Kidney (tissue), 14 donors: ENCODE results near the gene PLTP. TPM values are rescaled to one million over a fixed set of nuclear protein-coding genes. Genes with fewer than 3 reads are reported as not detected.

Experiments
- DNase-seq, 5 donors: peaks; one replicate each; pipeline ENCODE4 v3.0.0-alpha.2; 2013 to 2020
- FAIRE-seq: peaks from 2 replicates; lab custom pipeline; 2012; peaks lifted over from hg19 to GRCh38; lab: Jason Lieb, UNC
- H3K27ac ChIP-seq, 2 donors: one replicate each; pipeline ENCODE4 v1.7.0; 2013; ENCODE audit warnings: low read depth in 2 of 2, low read length in 2 of 2, inconsistent platforms in 1 of 2
- H3K27me3 ChIP-seq: one replicate; pipeline ENCODE4 v1.7.1; 2013; ENCODE audit warnings: low read length, inconsistent platforms; ENCODE audit not compliant: control insufficient read depth, insufficient read depth
- H3K36me3 ChIP-seq, 3 donors: one replicate each; pipeline versions ENCODE4 v1.7.0 to v1.7.1; 2013; ENCODE audit warnings: low read length in 3 of 3, control low read depth in 1 of 3, inconsistent platforms in 1 of 3; ENCODE audit not compliant: insufficient read depth in 3 of 3, control insufficient read depth in 2 of 3
- H3K4me1 ChIP-seq, 3 donors: one replicate each; pipeline versions ENCODE4 v1.7.0 to v1.7.1; 2013; ENCODE audit warnings: low read length in 3 of 3, inconsistent platforms in 1 of 3, low read depth in 1 of 3; ENCODE audit not compliant: control insufficient read depth in 2 of 3, insufficient read depth in 2 of 3
- H3K4me3 ChIP-seq, 3 donors: one replicate each; pipeline versions ENCODE4 v1.7.0 to v1.8.1; 2013; ENCODE audit warnings: low read length in 3 of 3, control low read depth in 1 of 3, inconsistent platforms in 1 of 3
- H3K9ac ChIP-seq, 3 donors: one replicate each; pipeline versions ENCODE4 v1.7.0 to v1.7.1; 2013; ENCODE audit warnings: low read length in 3 of 3, control low read depth in 1 of 3, inconsistent platforms in 1 of 3
- H3K9me3 ChIP-seq, 3 donors: one replicate each; pipeline versions ENCODE4 v1.7.0 to v1.7.1; 2013; ENCODE audit warnings: low read length in 3 of 3, control low read depth in 1 of 3, inconsistent platforms in 1 of 3; ENCODE audit not compliant: control insufficient read depth in 2 of 3, insufficient read depth in 1 of 3
- intact Hi-C: fragments of 100-400 bp; cut with DNase I; formaldehyde crosslinking; loops from one replicate; pipeline ENCODE4 v1.11.1; 2022
- polyA plus RNA-seq: library from polyadenylated mRNA; stranded (reverse); fragments of 350-450 nt; fragmentation: Illumina TruSeq; extraction: RNeasy Lipid Tissue Mini Kit (QIAGEN cat#74804); gene quantifications from one replicate; pipeline ENCODE4 v1.2.3, GENCODE V29; 2014; ENCODE audit warnings: low read depth, low replicate concordance; ENCODE audit not compliant: insufficient read depth
- total RNA-seq: library from RNA; stranded (reverse); fragmentation: NEBNext Ultra II Directional; extraction: Animal tissue kit (Norgen Biotek cat#: 25700); gene quantifications from one replicate; pipeline ENCODE4 v1.2.1, GENCODE V29; 2021
- TF ChIP-seq, protein P1 (sequence below): IDR thresholded peaks from 3 replicates; pipeline ENCODE4 v1.5.1; 2012; ENCODE audit warnings: mild to moderate bottlenecking, moderate library complexity, borderline replicate concordance; ENCODE audit not compliant: insufficient read depth; ENCODE audit errors: extremely low read depth
- donor health status: control.
- donor health status: control.
- donor health status: control.
- donor health status: control.
- donor health status: control.
- donor health status: DM: yes; HTN: yes; CAD: no.
- donor health status: Normal renal cell carcinoma (clear cell type).

The PLTP gene
- total and polyA plus RNA-seq, 2 donors from 2014 or later, result 345 to 790 TPM

DNA sequence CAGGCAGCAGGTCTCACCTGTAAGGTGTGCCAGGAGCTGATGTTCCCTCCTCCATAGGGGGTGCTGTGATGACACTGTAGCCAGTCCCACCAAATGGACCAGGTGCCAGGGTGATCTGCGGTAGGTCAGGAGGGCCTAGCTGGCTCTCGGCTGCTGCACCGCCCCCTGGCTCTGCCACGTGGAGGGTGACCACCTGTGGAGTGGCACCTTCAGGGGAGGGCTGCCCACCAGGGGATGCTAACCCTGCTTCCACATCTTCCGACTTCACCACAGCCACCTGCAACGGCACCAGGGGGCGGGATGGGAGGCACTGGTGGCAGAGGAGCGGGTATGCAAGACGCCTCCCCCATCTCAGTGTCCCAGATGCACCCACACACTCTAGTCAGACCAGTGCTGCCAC is 41.7 kb upstream of the PLTP start:
- Histone ChIP-seq H3K9me3 (no peaks in the 10 kb centered on the region), H3K4me1 (no peaks in the 10 kb centered on the region), H3K9ac (no peak overlapping the region), H3K4me3 (no peak overlapping the region), H3K36me3 (peaks cover 4 to 54% (median 46%) of the 10 kb centered on the region in 3 donors), H3K27me3 (no peaks in the 10 kb centered on the region), H3K27ac (no peak overlapping the region)
- intact Hi-C loops, result no loop called here
- no peak for FAIRE-seq
- DNase-seq, result peak in 2 of 5 donors; percentile 36 to 73
- TF ChIP-seq, protein P1, sequence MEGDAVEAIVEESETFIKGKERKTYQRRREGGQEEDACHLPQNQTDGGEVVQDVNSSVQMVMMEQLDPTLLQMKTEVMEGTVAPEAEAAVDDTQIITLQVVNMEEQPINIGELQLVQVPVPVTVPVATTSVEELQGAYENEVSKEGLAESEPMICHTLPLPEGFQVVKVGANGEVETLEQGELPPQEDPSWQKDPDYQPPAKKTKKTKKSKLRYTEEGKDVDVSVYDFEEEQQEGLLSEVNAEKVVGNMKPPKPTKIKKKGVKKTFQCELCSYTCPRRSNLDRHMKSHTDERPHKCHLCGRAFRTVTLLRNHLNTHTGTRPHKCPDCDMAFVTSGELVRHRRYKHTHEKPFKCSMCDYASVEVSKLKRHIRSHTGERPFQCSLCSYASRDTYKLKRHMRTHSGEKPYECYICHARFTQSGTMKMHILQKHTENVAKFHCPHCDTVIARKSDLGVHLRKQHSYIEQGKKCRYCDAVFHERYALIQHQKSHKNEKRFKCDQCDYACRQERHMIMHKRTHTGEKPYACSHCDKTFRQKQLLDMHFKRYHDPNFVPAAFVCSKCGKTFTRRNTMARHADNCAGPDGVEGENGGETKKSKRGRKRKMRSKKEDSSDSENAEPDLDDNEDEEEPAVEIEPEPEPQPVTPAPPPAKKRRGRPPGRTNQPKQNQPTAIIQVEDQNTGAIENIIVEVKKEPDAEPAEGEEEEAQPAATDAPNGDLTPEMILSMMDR, result no peak

DNA sequence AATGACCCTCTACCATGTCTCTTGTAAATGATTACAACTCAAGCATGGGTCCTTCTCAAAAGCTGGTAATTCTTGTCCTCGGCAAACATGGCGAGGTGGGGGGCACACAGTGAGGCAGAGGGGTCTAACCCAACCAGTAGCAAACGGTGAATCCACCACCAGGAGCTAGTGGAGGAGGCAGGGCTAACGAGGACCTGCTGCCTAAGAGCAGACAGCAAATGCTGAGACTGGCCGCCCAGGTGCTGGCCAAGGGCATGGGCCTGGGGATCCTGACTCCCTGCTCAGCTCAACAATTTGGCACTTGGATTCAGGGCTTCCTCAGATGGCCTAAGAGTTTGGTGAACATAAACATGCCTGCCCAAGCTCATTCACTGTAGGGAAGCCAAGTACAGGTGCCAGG is 40.9 kb upstream of the PLTP start:
- Histone ChIP-seq H3K36me3 (peaks cover 0 to 52% (median 41%) of the 10 kb centered on the region in 3 donors), H3K4me3 (no peak overlapping the region), H3K9me3 (no peaks in the 10 kb centered on the region), H3K4me1 (no peaks in the 10 kb centered on the region), H3K9ac (no peak overlapping the region), H3K27me3 (no peaks in the 10 kb centered on the region), H3K27ac (no peak overlapping the region)
- intact Hi-C loops, result no loop called here
- FAIRE-seq, result no peak
- peak in 1 of 5 donors; percentile 58 for DNase-seq
- TF ChIP-seq, protein P1, result no peak

DNA sequence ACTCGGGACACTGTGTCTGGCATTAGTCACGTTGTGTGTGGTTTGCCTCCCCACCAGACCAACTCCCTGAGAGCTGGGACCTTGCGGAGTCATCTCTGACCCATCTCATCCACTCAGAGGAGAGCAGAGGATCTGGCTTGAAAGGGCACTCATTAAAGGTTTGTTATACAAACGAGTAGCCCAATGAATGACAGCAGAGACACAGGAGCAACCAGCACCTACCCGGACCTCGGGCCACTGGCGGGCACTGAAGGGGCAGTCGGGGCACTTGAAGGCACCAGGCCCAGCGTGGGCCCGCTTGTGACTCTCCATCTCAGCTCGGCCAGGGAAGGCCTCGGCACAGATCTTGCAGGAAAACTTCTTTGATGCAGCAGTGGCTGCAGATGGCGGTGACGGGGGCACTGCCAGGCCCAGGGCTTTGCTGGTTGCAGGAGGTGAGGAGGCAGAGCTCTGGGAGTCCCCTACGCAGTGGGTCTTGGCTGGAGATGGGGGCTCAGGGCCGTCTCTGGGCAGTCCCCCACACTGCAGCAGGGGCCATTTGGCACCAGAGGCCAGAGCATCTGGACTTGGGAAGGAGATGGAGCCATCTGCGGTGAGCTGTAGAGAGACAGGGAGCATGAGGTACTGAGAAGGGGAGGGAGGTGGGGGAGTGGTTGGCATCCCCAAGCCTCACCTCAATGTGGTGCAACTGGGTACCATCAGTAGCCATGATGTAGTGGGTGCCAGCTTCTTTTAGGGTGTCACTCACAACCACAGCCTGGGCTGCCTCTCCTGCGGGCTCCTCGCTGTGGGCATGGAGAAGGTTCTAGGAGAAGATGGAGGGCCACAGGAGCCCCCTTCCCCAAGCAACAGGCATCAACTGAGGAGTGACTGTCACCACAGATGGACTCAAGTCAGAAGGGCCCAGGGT is 40.2 kb upstream of the PLTP start:
- Histone ChIP-seq H3K27me3 (no peaks in the 10 kb centered on the region), H3K4me3 (no peak overlapping the region), H3K4me1 (no peaks in the 10 kb centered on the region), H3K36me3 (peaks cover 0 to 52% (median 39%) of the 10 kb centered on the region in 3 donors), H3K9me3 (no peaks in the 10 kb centered on the region), H3K27ac (no peak overlapping the region), H3K9ac (no peak overlapping the region)
- intact Hi-C loops, result no loop called here
- DNase-seq, result peak in 1 of 5 donors; percentile 65
- no peak for FAIRE-seq
- TF ChIP-seq, protein P1, result no peak
